ENCODE results near the gene MOSMO.

DNA sequence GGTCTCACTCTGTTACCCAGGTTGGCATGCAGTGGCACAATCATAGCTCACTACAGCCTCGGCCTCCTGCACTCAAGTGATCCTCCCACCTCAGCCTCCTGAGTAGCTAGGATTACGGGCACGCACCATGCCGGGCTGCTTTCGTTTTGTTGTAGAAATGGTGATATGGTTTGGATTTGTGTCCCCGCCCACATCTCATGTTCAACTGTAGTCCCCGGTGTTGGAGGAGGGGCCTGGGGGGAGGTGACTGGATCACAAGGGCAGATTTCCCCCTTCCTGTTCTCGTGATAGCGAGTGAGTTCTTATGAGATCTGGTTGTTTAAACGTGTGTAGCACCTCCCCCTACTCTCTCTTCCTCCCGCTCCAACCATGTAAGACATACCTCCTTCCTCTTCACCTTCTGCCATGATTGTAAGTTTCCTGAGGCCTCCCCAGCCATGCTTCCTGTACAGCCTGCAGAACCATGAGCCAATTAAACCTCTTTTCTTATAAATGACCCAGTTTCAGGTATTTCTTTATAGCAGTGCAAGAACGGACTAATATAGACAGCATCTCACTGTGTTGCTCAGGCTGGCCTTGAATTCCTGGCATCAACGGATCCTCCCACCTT, 12.9 kb upstream of the MOSMO start:
- no peak for TF ChIP-seq EP300 (IDR thresholded peaks at IDR 0.05; ENCODE audit: borderline replicate concordance)
- TF ChIP-seq CEBPB (IDR thresholded peaks at IDR 0.05): no peak
- TF ChIP-seq FOXM1 (IDR thresholded peaks at IDR 0.05; ENCODE audit: borderline replicate concordance, low read depth): no peak
- TF ChIP-seq TEAD4 (IDR thresholded peaks at IDR 0.05): no peak
- no peak for TF ChIP-seq NFIC (IDR thresholded peaks at IDR 0.05)
- TF ChIP-seq, protein P1, sequence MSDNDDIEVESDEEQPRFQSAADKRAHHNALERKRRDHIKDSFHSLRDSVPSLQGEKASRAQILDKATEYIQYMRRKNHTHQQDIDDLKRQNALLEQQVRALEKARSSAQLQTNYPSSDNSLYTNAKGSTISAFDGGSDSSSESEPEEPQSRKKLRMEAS (IDR thresholded peaks at IDR 0.05): no peak
- no peak for TF ChIP-seq YY1 (IDR thresholded peaks at IDR 0.05; ENCODE audit: low read depth)
- no peak for TF ChIP-seq TAF1 (IDR thresholded peaks at IDR 0.05; ENCODE audit: low read depth)
